Panc1 (cell line): ENCODE results near the gene LRRC56. TPM values are rescaled to one million over a fixed set of nuclear protein-coding genes. Genes with fewer than 3 reads are reported as not detected.

ENCODE experiments used
- ATAC-seq: fragments of 200-7000 bp; cut with Tn5 transposase; 2 replicates; pipeline ENCODE4 v1.9.1; 2020; ENCODE audit warnings: mild to moderate bottlenecking, moderate library complexity
- BruUV-seq: library from RNA; stranded (reverse); fragments of 400-500 nt; replicated peaks from 2 replicates; lab custom pipeline; 2021; lab: Mats Ljungman, UMichigan
- CTCF ChIA-PET: fragments of 300-600 bp; sonication (Branson Sonifier 250); formaldehyde crosslinking; loops from one replicate; lab custom pipeline; 2022; ENCODE audit warnings: antibody characterized with exemption; lab: Charles Lee
- POLR2A ChIA-PET: fragments of 300-600 bp; sonication (Branson Sonifier 250); formaldehyde crosslinking; loops from one replicate; lab custom pipeline; 2022; ENCODE audit warnings: antibody characterized with exemption; lab: Charles Lee
- DNase-seq: peaks from one replicate; pipeline ENCODE4 v3.0.0-alpha.2; 2010; ENCODE audit warnings: low read depth, low spot score
- H3K27ac ChIP-seq: 2 replicates; pipeline ENCODE4 v1.5.1; 2011; ENCODE audit warnings: mild to moderate bottlenecking, low read length, inconsistent platforms
- H3K27me3 ChIP-seq: fragments of 200-500 bp; sonication (Bioruptor generic); 2 replicates; pipeline ENCODE4 v1.6.0; 2014; ENCODE audit warnings: low read length, inconsistent platforms; ENCODE audit not compliant: control insufficient read depth, insufficient read depth
- H3K36me3 ChIP-seq: fragments of 200-500 bp; sonication (Bioruptor generic); 2 replicates; pipeline ENCODE4 v1.5.1; 2014; ENCODE audit warnings: inconsistent platforms, mild to moderate bottlenecking, low read length, moderate library complexity; ENCODE audit not compliant: control insufficient read depth, insufficient read depth
- H3K4me1 ChIP-seq: 2 replicates; pipeline ENCODE4 v1.5.1; 2011; ENCODE audit warnings: inconsistent platforms, mild to moderate bottlenecking, low read length, moderate library complexity; ENCODE audit not compliant: control insufficient read depth, insufficient read depth
- H3K4me3 ChIP-seq, 2 experiments: 2 replicates each; pipeline ENCODE4 v1.5.1; 2011 to 2012; ENCODE audit warnings: low read depth in 2 of 2, low read length in 2 of 2, mild to moderate bottlenecking in 2 of 2, inconsistent platforms in 1 of 2, moderate library complexity in 1 of 2
- H3K9me3 ChIP-seq: fragments of 200-500 bp; sonication (Bioruptor generic); 2 replicates; pipeline ENCODE4 v1.5.1; 2014; ENCODE audit warnings: low read depth, mild to moderate bottlenecking, inconsistent platforms, low read length, moderate library complexity; ENCODE audit not compliant: control insufficient read depth, insufficient read depth
- CTCF ChIP-seq: fragments of 450-650 bp; IDR thresholded peaks from 2 replicates; pipeline ENCODE4 v1.5.1; 2017; ENCODE audit warnings: mild to moderate bottlenecking
- POLR2AphosphoS5 ChIP-seq: IDR thresholded peaks from 2 replicates; pipeline ENCODE4 v1.6.1; 2012; ENCODE audit warnings: mild to moderate bottlenecking, low read depth, low read length, moderate library complexity
- REST ChIP-seq, 2 experiments: IDR thresholded peaks; 2 replicates each; pipeline ENCODE4 v1.6.1; 2011 to 2012; ENCODE audit warnings: low read depth in 2 of 2, control low read depth in 1 of 2, low read length in 1 of 2, mild to moderate bottlenecking in 1 of 2, moderate library complexity in 1 of 2; ENCODE audit not compliant: insufficient read depth in 1 of 2
- SIN3A ChIP-seq: IDR thresholded peaks from 2 replicates; pipeline ENCODE4 v1.6.1; 2012; ENCODE audit warnings: low read depth, mild to moderate bottlenecking, low read length, moderate library complexity, borderline replicate concordance; ENCODE audit not compliant: insufficient read depth
- TCF7L2 ChIP-seq: IDR thresholded peaks from 2 replicates; pipeline ENCODE4 v1.6.1; 2011; ENCODE audit warnings: mild to moderate bottlenecking, low read depth, low read length, inconsistent platforms
- in situ Hi-C: cut with HindIII; loops from 2 replicates; pipeline ENCODE4 v1.10.0; 2016; ENCODE audit warnings: low sequenced_read_pairs, low pct_unique_long_range_greater_than_20kb
- intact Hi-C: fragments of 100-400 bp; cut with micrococcal nuclease; formaldehyde crosslinking; loops from one replicate; pipeline ENCODE4 v1.10.0; 2022; ENCODE audit not compliant: unreplicated experiment
- total RNA-seq: library from RNA; stranded (reverse); gene quantifications from one replicate; pipeline ENCODE4 v1.2.1, GENCODE V29; 2021; ENCODE audit not compliant: unreplicated experiment

The LRRC56 gene
- total RNA-seq, 1 experiment from 2014 or later: 9.8 TPM

GRCh38 chr11:562046-562645 lies 24.8 kb downstream of the LRRC56 start:
- H3K27me3 ChIP-seq: no peaks in the 10 kb centered on the region
- intact Hi-C loops (no loop called here), in situ Hi-C loops (no loop called here)
- ChIA-PET CTCF (no interaction called here), POLR2A (no interaction called here)
- peak overlapping the region; percentile 67 for H3K27ac ChIP-seq
- no peak for DNase-seq
- peak overlapping the region; percentile 78 to 91 for H3K4me3 ChIP-seq
- TF ChIP-seq TCF7L2 (no peak), REST (IDR thresholded peaks at IDR 0.05; ENCODE audit: insufficient read depth in 1 of 2, low read depth in 2 of 2, low read length in 1 of 2) (no peak), POLR2AphosphoS5 (no peak), CTCF (no peak), SIN3A (no peak)
- ATAC-seq: no peak
- H3K9me3 ChIP-seq: no peaks in the 10 kb centered on the region
- no peaks in the 10 kb centered on the region for H3K36me3 ChIP-seq
- BruUV-seq: TSS peak; percentile 61
- peaks cover 41% of the 10 kb centered on the region for H3K4me1 ChIP-seq

- no peak for ATAC-seq
- CTCF ChIA-PET: no interaction called here
Measured at GRCh38 chr11:563066-563811, 25.9 kb downstream of the LRRC56 start.

More at GRCh38 chr11:563066-563811, 25.9 kb downstream of the LRRC56 start:
- no peaks in the 10 kb centered on the region for H3K9me3 ChIP-seq
- no peak overlapping the region for H3K27ac ChIP-seq
- POLR2A ChIA-PET: no interaction called here
- TF ChIP-seq TCF7L2 (no peak), CTCF (no peak)
- peaks cover 47% of the 10 kb centered on the region for H3K4me1 ChIP-seq
- in situ Hi-C loops (no loop called here), intact Hi-C loops (no loop called here)
- no TSS peak for BruUV-seq
- no peak for DNase-seq
- no peaks in the 10 kb centered on the region for H3K27me3 ChIP-seq
- H3K36me3 ChIP-seq: no peaks in the 10 kb centered on the region
- no peak overlapping the region for H3K4me3 ChIP-seq
